SK-N-SH (cell line): Measurements from ENCODE around the gene STAC3. TPM values are rescaled to one million over a fixed set of nuclear protein-coding genes. Genes with fewer than 3 reads are reported as not detected.

Experiments
- CTCF ChIA-PET: fragments of 300-600, 350-600 bp; formaldehyde crosslinking; extraction: SDS; loops from one replicate; lab custom pipeline; 2021; lab: Yijun Ruan, JAX
- POLR2A ChIA-PET: fragments of 350-600 bp; sonication (Branson Sonifier 250); formaldehyde crosslinking; extraction: SDS; loops from one replicate; lab custom pipeline; 2020; ENCODE audit warnings: antibody characterized with exemption, inconsistent platforms; lab: Yijun Ruan, JAX
- DNase-seq: peaks from one replicate; pipeline ENCODE4 v3.0.0; 2012
- H2AFZ ChIP-seq: fragments of 200-600 bp; sonication (generic); 2 replicates; pipeline ENCODE4 v1.8.1; 2016; ENCODE audit warnings: antibody characterized with exemption, mild to moderate bottlenecking, low read depth
- H3F3A ChIP-seq: fragments of 200-600 bp; sonication (generic); replicated peaks from 2 replicates; pipeline ENCODE3; 2016; ENCODE audit warnings: antibody characterized with exemption, mild to moderate bottlenecking; ENCODE audit not compliant: insufficient read depth
- H3K27ac ChIP-seq, 2 experiments: fragments of 200-500 bp in 1 of 2; fragments of 200-600 bp in 1 of 2; sonication (Bioruptor generic) in 1 of 2; sonication (generic), shearing (Covaris generic) in 1 of 2; 2 replicates each; pipeline versions ENCODE4 v1.5.1 to v1.6.1; 2014 to 2016; ENCODE audit warnings: low read depth in 2 of 2, inconsistent platforms in 1 of 2, low read length in 1 of 2, mild to moderate bottlenecking in 1 of 2, mixed read lengths in 1 of 2
- H3K27me3 ChIP-seq: fragments of 200-600 bp; sonication (generic), shearing (Covaris generic); 2 replicates; pipeline ENCODE4 v1.6.1; 2016; ENCODE audit warnings: mixed run types; ENCODE audit not compliant: insufficient read depth
- H3K36me3 ChIP-seq, 2 experiments: fragments of 200-500 bp in 1 of 2; fragments of 200-600 bp in 1 of 2; sonication (Bioruptor generic) in 1 of 2; sonication (generic) in 1 of 2; replicated peaks in 1 of 2; 2 replicates each; pipeline versions ENCODE3 to v1.5.1; 2014 to 2016; ENCODE audit warnings: low read length in 1 of 2, mild to moderate bottlenecking in 1 of 2; ENCODE audit not compliant: insufficient read depth in 2 of 2, control insufficient read depth in 1 of 2
- H3K4me1 ChIP-seq, 2 experiments: fragments of 200-500 bp in 1 of 2; fragments of 200-600 bp in 1 of 2; sonication (Bioruptor generic) in 1 of 2; sonication (generic), shearing (Covaris generic) in 1 of 2; 2 replicates each; pipeline versions ENCODE4 v1.5.1 to v1.6.1; 2014 to 2016; ENCODE audit warnings: low read depth in 1 of 2, low read length in 1 of 2, mixed run types in 1 of 2; ENCODE audit not compliant: insufficient read depth in 2 of 2, control insufficient read depth in 1 of 2
- H3K4me2 ChIP-seq: fragments of 200-600 bp; sonication (generic), shearing (Covaris generic); 2 replicates; pipeline ENCODE4 v1.6.1; 2017; ENCODE audit warnings: mixed run types
- H3K4me3 ChIP-seq, 2 experiments: fragments of 200-500 bp in 1 of 2; fragments of 200-600 bp in 1 of 2; sonication (Bioruptor generic) in 1 of 2; sonication (generic), shearing (Covaris generic) in 1 of 2; 2 replicates each; pipeline versions ENCODE4 v1.5.1 to v1.8.1; 2014 to 2016; ENCODE audit warnings: low read depth in 2 of 2, inconsistent platforms in 1 of 2, low read length in 1 of 2, mild to moderate bottlenecking in 1 of 2, mixed read lengths in 1 of 2, moderate library complexity in 1 of 2
- H3K79me2 ChIP-seq: fragments of 200-600 bp; sonication (generic); 2 replicates; pipeline ENCODE4 v1.8.1; 2017; ENCODE audit warnings: mild to moderate bottlenecking; ENCODE audit not compliant: insufficient read depth
- H3K9ac ChIP-seq: fragments of 200-600 bp; sonication (generic); 2 replicates; pipeline ENCODE4 v1.6.1; 2017; ENCODE audit warnings: mixed run types
- H3K9me2 ChIP-seq: fragments of 200-600 bp; sonication (generic); 2 replicates; pipeline ENCODE4 v1.6.1; 2017; ENCODE audit warnings: mixed run types
- H3K9me3 ChIP-seq: fragments of 200-600 bp; sonication (generic); 2 replicates; pipeline ENCODE4 v1.6.1; 2017; ENCODE audit warnings: mixed run types, mild to moderate bottlenecking, moderate library complexity
- H4K20me1 ChIP-seq: fragments of 200-600 bp; sonication (generic); 2 replicates; pipeline ENCODE4 v1.6.1; 2017; ENCODE audit warnings: mild to moderate bottlenecking, mixed run types; ENCODE audit not compliant: insufficient read depth
- CHD2 ChIP-seq: fragments of 150-350 bp; IDR thresholded peaks from 2 replicates; pipeline ENCODE4 v1.6.1; 2018; ENCODE audit warnings: low read length; ENCODE audit not compliant: partially characterized antibody
- EP300 ChIP-seq, 2 experiments: IDR thresholded peaks; 2 replicates each; pipeline versions ENCODE4 v1.4.0 to v1.6.1; 2012; ENCODE audit warnings: borderline replicate concordance in 1 of 2, low read depth in 1 of 2, low read length in 1 of 2
- EZH2phosphoT487 ChIP-seq: fragments of 200-600 bp; sonication (generic); IDR thresholded peaks from 2 replicates; pipeline ENCODE4 v1.6.1; 2017; ENCODE audit warnings: low read depth, mixed run types, mild to moderate bottlenecking, antibody characterized with exemption, moderate library complexity, borderline replicate concordance
- FOXJ3 ChIP-seq: sonication (generic); formaldehyde crosslinking; IDR thresholded peaks from 2 replicates; pipeline ENCODE4 v1.5.1; 2020; ENCODE audit warnings: mild to moderate bottlenecking, missing genetic modification reagents
- FOXM1 ChIP-seq: IDR thresholded peaks from 2 replicates; pipeline ENCODE4 v1.4.0; 2012; ENCODE audit warnings: low read depth, mild to moderate bottlenecking
- GABPA ChIP-seq: IDR thresholded peaks from 2 replicates; pipeline ENCODE4 v1.4.0; 2012; ENCODE audit warnings: low read depth, mild to moderate bottlenecking
- GATA2 ChIP-seq: sonication (generic); formaldehyde crosslinking; IDR thresholded peaks from 2 replicates; pipeline ENCODE4 v1.5.0; 2020; ENCODE audit warnings: mild to moderate bottlenecking, missing genetic modification reagents
- MAX ChIP-seq: IDR thresholded peaks from 2 replicates; pipeline ENCODE4 v1.4.0; 2012; ENCODE audit warnings: low read depth
- NFIC ChIP-seq: IDR thresholded peaks from 2 replicates; pipeline ENCODE4 v1.4.0; 2012; ENCODE audit warnings: borderline replicate concordance
- POLR2AphosphoS5 ChIP-seq: IDR thresholded peaks from 2 replicates; pipeline ENCODE4 v1.6.1; 2012; ENCODE audit warnings: low read depth, low read length
- RAD21 ChIP-seq: IDR thresholded peaks from 2 replicates; pipeline ENCODE4 v1.6.1; 2012; ENCODE audit warnings: mild to moderate bottlenecking, low read length
- RFX5 ChIP-seq: IDR thresholded peaks from 2 replicates; pipeline ENCODE4 v1.6.1; 2012; ENCODE audit warnings: mild to moderate bottlenecking, improper control_type of control experiment, low read length
- RXRA ChIP-seq: IDR thresholded peaks from 2 replicates; pipeline ENCODE4 v1.4.0; 2012; ENCODE audit warnings: low read depth, mild to moderate bottlenecking, borderline replicate concordance
- TAF1 ChIP-seq: IDR thresholded peaks from 2 replicates; pipeline ENCODE4 v1.6.1; 2012; ENCODE audit warnings: low read depth, mild to moderate bottlenecking, low read length, moderate library complexity, borderline replicate concordance
- YY1 ChIP-seq: IDR thresholded peaks from 2 replicates; pipeline ENCODE4 v1.4.0; 2012; ENCODE audit warnings: low read depth, mild to moderate bottlenecking
- WGBS: methylation state at CpG from one replicate; pipeline ENCODE4 v1.1.6; 2017; ENCODE audit warnings: low lambda C conversion rate; 5-methylcytosine and 5-hydroxymethylcytosine counted together
- polyA plus RNA-seq, 3 experiments: library from polyadenylated mRNA; depleted of rRNA; stranded (reverse); fragments of >200 nt; gene quantifications; 2 replicates each; pipeline ENCODE4 v1.2.3, GENCODE V29; 2012

STAC3 gene
- polyA plus RNA-seq, 1 of the 3 experiments (the other 2 are of a cell fraction): 0.76 TPM

DNA sequence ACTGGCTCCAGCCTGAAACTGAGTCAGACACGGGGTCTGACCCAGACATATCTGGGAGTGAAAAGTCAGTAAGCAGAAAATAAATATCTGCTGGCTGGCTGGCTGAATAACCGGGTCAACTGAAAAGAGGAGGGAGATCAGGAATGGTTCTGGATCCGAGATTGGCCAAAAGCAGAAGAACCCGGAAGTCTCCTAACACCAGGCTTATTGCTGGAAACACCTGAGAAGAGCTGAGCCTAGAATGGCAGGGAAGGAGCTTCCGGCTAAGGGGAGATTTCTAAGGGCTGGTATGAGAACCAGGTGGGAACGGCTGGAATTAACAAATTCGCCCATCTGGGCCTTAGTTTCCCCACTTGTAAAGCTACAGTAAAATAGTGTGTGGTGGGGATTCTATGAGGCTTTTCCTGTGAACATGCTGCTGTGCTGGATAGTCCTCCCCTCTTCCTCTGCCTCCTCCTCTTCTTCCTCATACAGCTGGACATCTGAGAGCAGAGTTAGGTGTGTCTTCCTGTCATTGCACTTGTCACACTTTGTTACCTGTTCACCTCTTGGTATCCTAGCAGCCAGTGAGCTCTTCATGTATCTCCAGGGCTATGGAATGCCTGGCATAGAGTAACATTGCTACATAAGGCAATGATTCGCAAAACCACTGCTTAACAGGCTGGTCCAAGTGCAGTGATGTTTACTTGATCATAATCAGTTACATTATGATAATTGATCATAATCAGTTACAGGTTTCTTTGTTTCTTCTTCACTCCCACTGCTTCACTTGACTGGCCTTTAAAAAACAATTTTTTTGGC lies 23.5 kb downstream of the STAC3 start:
- peaks cover 0 to 19% of the 10 kb centered on the region in 2 experiments; a peak in 1 of 4 replicates for H3K4me1 ChIP-seq
- H3K36me3 ChIP-seq: peaks cover 7 to 12% of the 10 kb centered on the region in 2 experiments
- no peaks in the 10 kb centered on the region for H3K9me2 ChIP-seq
- H3K27ac ChIP-seq: no peak overlapping the region
- no peak overlapping the region for H3K4me3 ChIP-seq
- no peaks in the 10 kb centered on the region for H3K9me3 ChIP-seq
- no peak overlapping the region for H3K9ac ChIP-seq
- no peak overlapping the region for H2AFZ ChIP-seq
- ChIA-PET CTCF (interaction anchor here (0.6 to 31.5 kb wide), 5 partner anchors 13 to 232 kb away, joined by 3 to 937 read pairs (median 5); partner anchors contain the start of genes GLI1 and NXPH4), POLR2A (interaction anchor here (0.9 to 2.0 kb wide), 2 partner anchors 12 to 293 kb away, joined by 3 to 9 read pairs; no protein-coding TSS in a partner anchor)
- peaks cover 28% of the 10 kb centered on the region for H3K79me2 ChIP-seq
- no peak overlapping the region for H3K4me2 ChIP-seq
- H3K27me3 ChIP-seq: no peaks in the 10 kb centered on the region
- no peaks in the 10 kb centered on the region for H4K20me1 ChIP-seq
- TF ChIP-seq RAD21 (no peak), NFIC (no peak), GABPA (no peak), RFX5 (no peak), MAX (no peak), FOXM1 (no peak), GATA2 (no peak), RXRA (no peak), CHD2 (no peak), TAF1 (no peak), EP300 (IDR thresholded peaks at IDR 0.05; ENCODE audit: borderline replicate concordance in 1 of 2, low read depth in 1 of 2, low read length in 1 of 2) (no peak), YY1 (no peak), FOXJ3 (CRISPR knock-in tag) (no peak), EZH2phosphoT487 (no peak)
- DNase-seq: no peak
- 85% methylated on average over 7 of the region's 8 CpGs for WGBS
- H3F3A ChIP-seq: no peaks in the 10 kb centered on the region

DNA sequence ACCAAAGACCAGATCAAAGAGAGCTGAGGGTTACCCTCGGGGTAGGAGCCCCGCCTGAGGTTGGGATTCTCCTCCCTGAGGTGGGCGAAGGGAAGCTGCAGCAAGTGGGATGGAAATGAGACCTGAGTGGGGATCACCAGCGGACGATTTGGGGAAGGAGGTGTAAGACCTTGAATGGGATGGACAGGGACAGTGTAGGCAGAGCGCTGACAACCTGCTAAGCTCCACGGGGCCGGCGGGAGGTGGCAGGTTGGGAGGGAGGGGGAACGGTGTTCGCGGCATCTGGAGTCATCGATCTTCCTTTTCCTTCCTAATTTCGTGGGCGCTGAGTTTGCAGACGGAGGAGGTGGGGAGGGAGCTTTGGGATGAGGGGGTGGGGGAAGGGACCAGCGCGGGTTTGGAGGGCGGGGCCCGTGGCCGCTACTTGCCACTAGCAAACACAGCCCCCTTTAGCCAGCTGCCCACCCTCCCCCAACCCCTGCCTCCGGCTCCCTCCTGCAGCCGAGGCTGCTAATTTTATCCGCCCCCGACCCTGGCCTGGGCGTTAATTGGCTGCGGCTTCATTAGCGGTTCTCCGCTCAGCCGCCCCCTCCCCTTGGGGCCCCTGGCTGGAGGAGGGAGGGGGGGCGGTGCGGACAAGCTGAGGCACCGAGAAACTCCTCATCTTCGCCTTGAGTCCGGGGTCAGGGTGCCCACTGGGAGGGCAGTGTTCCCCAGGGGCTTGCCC lies 24.2 kb downstream of the STAC3 start:
- Histone ChIP-seq H3K79me2 (peaks cover 23% of the 10 kb centered on the region), H3K9me2 (no peaks in the 10 kb centered on the region), H3K27ac (no peak overlapping the region), H3K4me2 (no peak overlapping the region), H3K27me3 (peaks cover 3% of the 10 kb centered on the region; the same call in 1 of the 2 replicates), H2AFZ (no peak overlapping the region), H3K4me3 (no peak overlapping the region), H4K20me1 (no peaks in the 10 kb centered on the region), H3K9ac (no peak overlapping the region), H3K36me3 (peaks cover 3 to 5% of the 10 kb centered on the region in 2 experiments), H3F3A (no peaks in the 10 kb centered on the region), H3K4me1 (peaks cover 0 to 19% of the 10 kb centered on the region in 2 experiments; a peak in 1 of 4 replicates), H3K9me3 (no peaks in the 10 kb centered on the region)
- DNase-seq: no peak
- CTCF ChIA-PET: interaction anchor here (0.8 to 31.5 kb wide), 6 partner anchors 14 to 232 kb away, joined by 3 to 937 read pairs (median 5); partner anchors contain the start of genes GLI1, INHBE and NXPH4
- no peak for TF ChIP-seq EP300 (IDR thresholded peaks at IDR 0.05; ENCODE audit: borderline replicate concordance in 1 of 2, low read depth in 1 of 2, low read length in 1 of 2)
- TF ChIP-seq POLR2AphosphoS5: no peak
- 67% methylated on average over 25 of the region's 35 CpGs for WGBS
- POLR2A ChIA-PET: interaction anchor here (0.9 to 2.0 kb wide), 3 partner anchors 13 to 294 kb away, joined by 3 to 9 read pairs (median 3); no protein-coding TSS in a partner anchor
